Liver (tissue), 9 donors: Measurements from ENCODE around the gene ENOX1. TPM values are rescaled to one million over a fixed set of nuclear protein-coding genes. Genes with fewer than 3 reads are reported as not detected.

Experiments
- DNase-seq: peaks from one replicate; pipeline ENCODE4 v3.0.0-alpha.2; 2017; ENCODE audit warnings: low spot score
- H3K27ac ChIP-seq, 2 donors: one replicate each; pipeline ENCODE4 v1.7.0; 2013; ENCODE audit warnings: inconsistent platforms in 2 of 2, low read length in 2 of 2, control low read depth in 1 of 2, low read depth in 1 of 2, mild to moderate bottlenecking in 1 of 2
- H3K27me3 ChIP-seq, 4 donors: one replicate each; pipeline versions ENCODE4 v1.6.1 to v1.7.0; 2013; ENCODE audit warnings: low read length in 3 of 4, inconsistent platforms in 1 of 4, mild to moderate bottlenecking in 1 of 4, moderate library complexity in 1 of 4; ENCODE audit not compliant: control insufficient read depth in 4 of 4, insufficient read depth in 4 of 4
- H3K36me3 ChIP-seq, 4 donors: one replicate each; pipeline versions ENCODE4 v1.6.1 to v1.7.0; 2013; ENCODE audit warnings: low read length in 3 of 4, mild to moderate bottlenecking in 3 of 4, low read depth in 1 of 4, moderate library complexity in 1 of 4; ENCODE audit not compliant: control insufficient read depth in 4 of 4, insufficient read depth in 3 of 4
- H3K4me1 ChIP-seq, 4 donors: one replicate each; pipeline versions ENCODE4 v1.6.1 to v1.7.0; 2013; ENCODE audit warnings: low read length in 3 of 4, mild to moderate bottlenecking in 3 of 4, moderate library complexity in 1 of 4; ENCODE audit not compliant: control insufficient read depth in 4 of 4, insufficient read depth in 4 of 4
- H3K4me3 ChIP-seq, 3 donors: one replicate each; pipeline versions ENCODE4 v1.6.1 to v1.7.0; 2013; ENCODE audit warnings: low read length in 3 of 3, control low read depth in 1 of 3, low read depth in 1 of 3, mild to moderate bottlenecking in 1 of 3
- H3K9ac ChIP-seq, 2 donors: one replicate each; pipeline ENCODE4 v1.7.0; 2013; ENCODE audit warnings: low read length in 2 of 2, mild to moderate bottlenecking in 2 of 2, moderate library complexity in 2 of 2, control low read depth in 1 of 2, low read depth in 1 of 2
- H3K9me3 ChIP-seq, 4 donors: one replicate each; pipeline versions ENCODE4 v1.6.1 to v1.7.0; 2013; ENCODE audit warnings: low read length in 3 of 4; ENCODE audit not compliant: control insufficient read depth in 4 of 4
- ATF3 ChIP-seq: IDR thresholded peaks from 2 replicates; pipeline ENCODE4 v1.6.1; 2016; ENCODE audit warnings: antibody characterized with exemption
- EGR1 ChIP-seq, 2 donors: IDR thresholded peaks; 2 replicates each; pipeline ENCODE4 v1.6.1; 2016 to 2018; ENCODE audit warnings: antibody characterized with exemption in 2 of 2, low read depth in 2 of 2
- FOXA1 ChIP-seq: IDR thresholded peaks from 2 replicates; pipeline ENCODE4 v1.6.1; 2016; ENCODE audit warnings: antibody characterized with exemption
- FOXA2 ChIP-seq: IDR thresholded peaks from 2 replicates; pipeline ENCODE4 v1.6.1; 2016; ENCODE audit warnings: antibody characterized with exemption
- GABPA ChIP-seq, 2 donors: IDR thresholded peaks in 1 of 2; conservative IDR thresholded peaks in 1 of 2; 2 replicates each; pipeline ENCODE4 v1.6.1; 2016; ENCODE audit warnings: antibody characterized with exemption in 2 of 2, mild to moderate bottlenecking in 1 of 2, moderate library complexity in 1 of 2
- HNF4A ChIP-seq, 2 donors: conservative IDR thresholded peaks; 2 replicates each; pipeline ENCODE4 v1.6.1; 2016; ENCODE audit warnings: antibody characterized with exemption in 2 of 2, mild to moderate bottlenecking in 2 of 2
- HNF4G ChIP-seq: IDR thresholded peaks from 2 replicates; pipeline ENCODE4 v1.6.1; 2016; ENCODE audit warnings: antibody characterized with exemption
- JUND ChIP-seq, 2 donors: IDR thresholded peaks; 2 replicates each; pipeline ENCODE4 v1.6.1; 2016; ENCODE audit warnings: antibody characterized with exemption in 2 of 2
- NR2F2 ChIP-seq: IDR thresholded peaks from 2 replicates; pipeline ENCODE4 v1.6.1; 2016; ENCODE audit warnings: antibody characterized with exemption
- RAD21 ChIP-seq, 2 donors: IDR thresholded peaks; 2 replicates each; pipeline ENCODE4 v1.6.1; 2016; ENCODE audit warnings: antibody characterized with exemption in 2 of 2, mild to moderate bottlenecking in 2 of 2
- REST ChIP-seq: IDR thresholded peaks from 2 replicates; pipeline ENCODE4 v1.6.1; 2016; ENCODE audit warnings: antibody characterized with exemption, mild to moderate bottlenecking
- RXRA ChIP-seq, 2 donors: IDR thresholded peaks; 2 replicates each; pipeline ENCODE4 v1.6.1; 2017 to 2018; ENCODE audit warnings: antibody characterized with exemption in 2 of 2, mild to moderate bottlenecking in 1 of 2
- SP1 ChIP-seq: IDR thresholded peaks from 2 replicates; pipeline ENCODE4 v1.6.1; 2018; ENCODE audit warnings: antibody characterized with exemption, mild to moderate bottlenecking
- YY1 ChIP-seq: IDR thresholded peaks from 2 replicates; pipeline ENCODE4 v1.6.1; 2016; ENCODE audit warnings: antibody characterized with exemption, mild to moderate bottlenecking
- ZBTB33 ChIP-seq: IDR thresholded peaks from 2 replicates; pipeline ENCODE4 v1.6.1; 2016; ENCODE audit warnings: antibody characterized with exemption
- WGBS: extraction: QIAGEN DNeasy Blood & Tissue Kit; methylation state at CpG from one replicate; pipeline ENCODE4 v1.1.7; 2013; 5-methylcytosine and 5-hydroxymethylcytosine counted together
- polyA plus RNA-seq, 2 donors: library from polyadenylated mRNA; stranded (reverse) in 1 of 2; unstranded in 1 of 2; fragments of 200-250 nt in 1 of 2; fragments of >200 nt in 1 of 2; fragmentation: Nextera tagmentation in 1 of 2; extraction: Ambion mirVana in 1 of 2; gene quantifications; one replicate each; pipeline versions ENCODE4 v1.2.1 to v1.2.3, GENCODE V29; 2013 to 2015
- total RNA-seq, 2 donors: library from RNA; depleted of rRNA; stranded (reverse); fragments of >200 nt; gene quantifications; one replicate each; pipeline ENCODE4 v1.2.3, GENCODE V29; 2014
- TF ChIP-seq, protein P1 (sequence below): fragments of 150-350 bp; IDR thresholded peaks from 2 replicates; pipeline ENCODE4 v1.5.1; 2017; ENCODE audit warnings: improper control_type of control experiment, low read depth, low read length; ENCODE audit not compliant: missing input control
- TF ChIP-seq, protein P2 (sequence below): IDR thresholded peaks from 2 replicates; pipeline ENCODE4 v1.6.1; 2016; ENCODE audit warnings: antibody characterized with exemption
- donor health status: healthy.
- donor health status: healthy.
- donor health status: healthy.
- donor health status: healthy.
- donor health status: healthy.

Gene ENOX1
- total and polyA plus RNA-seq, 4 donors = 0.02 to 0.33 (median 0.08) TPM; not detected in 1

DNA sequence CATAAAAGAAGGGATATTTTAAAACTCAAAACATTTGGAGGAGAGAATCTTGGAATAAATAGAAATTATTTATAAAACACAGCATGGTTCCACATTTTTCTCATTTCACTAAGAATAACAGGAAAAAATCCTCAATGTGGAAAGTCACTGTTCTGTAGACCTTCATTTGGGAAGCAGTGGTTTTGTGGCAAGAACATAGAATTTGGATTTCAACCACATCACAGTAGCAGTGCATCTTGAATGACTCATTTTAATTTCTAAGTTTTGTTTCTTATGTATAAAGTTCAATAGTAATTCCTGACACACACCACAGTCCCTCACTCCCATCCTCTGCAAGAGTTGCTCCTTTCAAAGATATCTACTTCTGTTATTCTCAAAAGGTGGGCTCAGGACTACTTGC lies 264.0 kb downstream of the ENOX1 start (continued):
- TF ChIP-seq, protein P1, sequence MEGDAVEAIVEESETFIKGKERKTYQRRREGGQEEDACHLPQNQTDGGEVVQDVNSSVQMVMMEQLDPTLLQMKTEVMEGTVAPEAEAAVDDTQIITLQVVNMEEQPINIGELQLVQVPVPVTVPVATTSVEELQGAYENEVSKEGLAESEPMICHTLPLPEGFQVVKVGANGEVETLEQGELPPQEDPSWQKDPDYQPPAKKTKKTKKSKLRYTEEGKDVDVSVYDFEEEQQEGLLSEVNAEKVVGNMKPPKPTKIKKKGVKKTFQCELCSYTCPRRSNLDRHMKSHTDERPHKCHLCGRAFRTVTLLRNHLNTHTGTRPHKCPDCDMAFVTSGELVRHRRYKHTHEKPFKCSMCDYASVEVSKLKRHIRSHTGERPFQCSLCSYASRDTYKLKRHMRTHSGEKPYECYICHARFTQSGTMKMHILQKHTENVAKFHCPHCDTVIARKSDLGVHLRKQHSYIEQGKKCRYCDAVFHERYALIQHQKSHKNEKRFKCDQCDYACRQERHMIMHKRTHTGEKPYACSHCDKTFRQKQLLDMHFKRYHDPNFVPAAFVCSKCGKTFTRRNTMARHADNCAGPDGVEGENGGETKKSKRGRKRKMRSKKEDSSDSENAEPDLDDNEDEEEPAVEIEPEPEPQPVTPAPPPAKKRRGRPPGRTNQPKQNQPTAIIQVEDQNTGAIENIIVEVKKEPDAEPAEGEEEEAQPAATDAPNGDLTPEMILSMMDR = no peak
- TF ChIP-seq HNF4A (conservative IDR thresholded peaks at IDR 0.05) = no peak
- no peak for TF ChIP-seq SP1
- no peak for TF ChIP-seq EGR1 (IDR thresholded peaks at IDR 0.05; ENCODE audit: low read depth in 2 of 2)
- TF ChIP-seq RXRA (IDR thresholded peaks at IDR 0.05) = no peak

DNA sequence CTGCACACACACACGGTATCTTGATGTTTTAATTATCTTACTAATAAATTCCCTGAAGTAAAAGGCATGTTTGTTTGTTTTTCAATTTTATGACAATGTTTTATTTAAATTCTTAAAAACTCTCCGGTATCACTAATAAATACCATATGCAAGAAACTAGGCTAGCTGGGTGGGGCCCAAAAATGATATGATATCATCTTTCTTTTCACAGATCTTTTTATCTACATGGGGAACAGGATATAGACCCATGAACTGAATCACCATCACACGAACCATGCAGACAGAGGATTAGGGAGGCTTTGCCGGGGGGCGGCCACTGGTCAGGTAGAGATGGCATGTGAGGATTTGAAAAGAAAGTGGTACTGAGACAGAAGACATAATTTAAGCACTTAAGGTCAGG lies 266.4 kb downstream of the ENOX1 start:
- no peak for DNase-seq
- WGBS = 91% methylated on average over 5 of the region's 5 CpGs
- no peak overlapping the region for H3K4me3 ChIP-seq
- no peaks in the 10 kb centered on the region for H3K4me1 ChIP-seq
- no peaks in the 10 kb centered on the region for H3K36me3 ChIP-seq
- no peak for TF ChIP-seq ZBTB33
- TF ChIP-seq FOXA2 = no peak
- TF ChIP-seq, protein P1 = no peak
- TF ChIP-seq HNF4A (conservative IDR thresholded peaks at IDR 0.05) = no peak
- TF ChIP-seq SP1 = no peak
- no peak for TF ChIP-seq GABPA (IDR thresholded peaks at IDR 0.05 in 1 of 2, conservative IDR thresholded peaks at IDR 0.05 in 1 of 2)
- TF ChIP-seq HNF4G = no peak
- TF ChIP-seq NR2F2 = no peak
- no peak for TF ChIP-seq JUND (IDR thresholded peaks at IDR 0.05)
- TF ChIP-seq ATF3 = no peak
- no peak for TF ChIP-seq RXRA (IDR thresholded peaks at IDR 0.05)
- no peak for TF ChIP-seq FOXA1
- no peak for TF ChIP-seq EGR1 (IDR thresholded peaks at IDR 0.05; ENCODE audit: low read depth in 2 of 2)
- no peak for TF ChIP-seq REST
- TF ChIP-seq, protein P2, sequence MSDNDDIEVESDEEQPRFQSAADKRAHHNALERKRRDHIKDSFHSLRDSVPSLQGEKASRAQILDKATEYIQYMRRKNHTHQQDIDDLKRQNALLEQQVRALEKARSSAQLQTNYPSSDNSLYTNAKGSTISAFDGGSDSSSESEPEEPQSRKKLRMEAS = no peak
- TF ChIP-seq YY1 = no peak
- TF ChIP-seq RAD21 (IDR thresholded peaks at IDR 0.05) = no peak
- H3K9ac ChIP-seq = no peak overlapping the region
- no peaks in the 10 kb centered on the region for H3K27me3 ChIP-seq
- no peaks in the 10 kb centered on the region for H3K9me3 ChIP-seq
- no peak overlapping the region for H3K27ac ChIP-seq
